Thyroid gland (tissue), 4 donors: Measurements from ENCODE around the gene CARD8. TPM values are rescaled to one million over a fixed set of nuclear protein-coding genes. Genes with fewer than 3 reads are reported as not detected.

Source experiments
- DNase-seq, 2 donors: peaks; one replicate each; pipeline ENCODE4 v3.0.0-alpha.2; 2019
- H3K27ac ChIP-seq, 3 donors: fragments of 200-600 bp; sonication (generic); 1 replicate in 2 of 3; 2 replicates in 1 of 3; pipeline ENCODE4 v1.5.1; 2016 to 2019; ENCODE audit warnings: mild to moderate bottlenecking in 1 of 3, moderate library complexity in 1 of 3
- H3K27me3 ChIP-seq: fragments of 200-600 bp; sonication (generic); one replicate; pipeline ENCODE4 v1.5.1; 2019
- H3K36me3 ChIP-seq, 2 donors: fragments of 200-600 bp; sonication (generic); one replicate each; pipeline ENCODE4 v1.5.1; 2016 to 2019
- H3K4me1 ChIP-seq, 2 donors: fragments of 200-600 bp; sonication (generic); one replicate each; pipeline ENCODE4 v1.5.1; 2017 to 2019
- H3K4me3 ChIP-seq, 3 donors: fragments of 200-600 bp; sonication (generic); replicated peaks in 1 of 3; 1 replicate in 2 of 3; 2 replicates in 1 of 3; pipeline ENCODE4 v1.5.1; 2016; ENCODE audit warnings: mild to moderate bottlenecking in 1 of 3
- H3K9me3 ChIP-seq: fragments of 200-600 bp; sonication (generic); one replicate; pipeline ENCODE4 v1.5.1; 2017
- POLR2A ChIP-seq, 2 donors: fragments of 450-650 bp; IDR thresholded peaks; one replicate each; pipeline ENCODE4 v1.6.1; 2017; ENCODE audit warnings: antibody characterized with exemption in 2 of 2, mild to moderate bottlenecking in 2 of 2, moderate library complexity in 1 of 2
- WGBS, 2 donors: methylation state at CpG; one replicate each; pipeline ENCODE4 v1.1.5; 2017; 5-methylcytosine and 5-hydroxymethylcytosine counted together
- intact Hi-C: fragments of 100-400 bp; cut with DNase I; formaldehyde crosslinking; loops from one replicate; pipeline ENCODE4 v1.15.1; 2023
- total RNA-seq, 4 donors: library from RNA; depleted of rRNA; stranded (reverse); fragments of >200 nt; gene quantifications; one replicate each; pipeline ENCODE4 v1.2.3, GENCODE V29; 2016
- TF ChIP-seq, protein P1 (sequence below), 6 experiments: fragments of 200-600 bp in 3 of 6; fragments of 450-650 bp in 3 of 6; sonication (generic) in 3 of 6; IDR thresholded peaks; one replicate each; pipeline ENCODE4 v1.5.1; 2016 to 2019; ENCODE audit warnings: antibody characterized with exemption in 6 of 6, mild to moderate bottlenecking in 2 of 6, inconsistent platforms in 1 of 6, moderate library complexity in 1 of 6

CARD8 gene
- total RNA-seq, 4 donors from 2014 or later, result 37.0 to 58.9 (median 57.7) TPM

DNA sequence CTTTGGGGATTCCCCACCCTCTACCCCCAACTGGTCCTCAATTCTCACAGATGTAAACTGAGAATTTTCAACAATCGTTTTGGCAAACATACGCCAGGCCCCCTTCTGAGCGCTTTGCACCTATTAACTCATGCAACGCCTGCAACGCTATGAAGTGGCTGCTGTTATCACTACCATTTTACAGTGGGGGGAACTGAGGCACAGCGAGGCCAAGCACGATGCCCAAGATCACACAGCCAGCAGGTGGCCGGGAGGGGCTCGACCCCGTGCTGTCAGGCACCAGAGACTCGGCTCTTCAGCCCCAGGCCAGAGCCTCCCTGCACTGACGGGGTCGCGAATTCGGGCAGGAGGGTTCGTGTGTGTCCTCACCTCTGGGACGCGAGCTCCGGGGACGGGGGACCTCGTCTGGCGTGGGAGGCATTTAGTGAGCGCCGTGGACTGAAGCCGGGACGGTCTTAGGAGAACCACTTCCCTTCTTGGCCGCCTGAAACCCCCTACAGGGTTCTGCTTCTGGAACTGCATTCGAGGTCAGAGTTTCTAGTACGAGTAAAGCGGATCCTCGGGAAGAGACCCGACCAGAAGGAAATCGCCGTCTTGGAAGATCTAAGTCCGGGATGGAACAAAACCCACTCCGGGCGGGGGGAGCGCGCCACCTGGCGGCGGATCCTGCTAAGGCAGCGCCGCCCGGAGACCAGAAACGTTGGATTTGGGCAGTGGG is 35.2 kb upstream of the CARD8 start:
- DNase-seq, result peak; percentile 90 to 94
- H3K9me3 ChIP-seq, result no peaks in the 10 kb centered on the region
- H3K27me3 ChIP-seq, result no peaks in the 10 kb centered on the region
- peaks cover 8% of the 10 kb centered on the region in 2 donors for H3K4me1 ChIP-seq
- 1 to 2% methylated on average over 29 to 37 of the region's 45 CpGs for WGBS, 2 donors
- H3K4me3 ChIP-seq, result peak overlapping the region in 1 of 3 donors; percentile 53
- peak overlapping the region in 2 of 3 donors; percentile 37 to 65 for H3K27ac ChIP-seq
- intact Hi-C loops, result no loop called here
- H3K36me3 ChIP-seq, result peaks cover 0 to 8% of the 10 kb centered on the region in 2 donors
- TF ChIP-seq, protein P1, sequence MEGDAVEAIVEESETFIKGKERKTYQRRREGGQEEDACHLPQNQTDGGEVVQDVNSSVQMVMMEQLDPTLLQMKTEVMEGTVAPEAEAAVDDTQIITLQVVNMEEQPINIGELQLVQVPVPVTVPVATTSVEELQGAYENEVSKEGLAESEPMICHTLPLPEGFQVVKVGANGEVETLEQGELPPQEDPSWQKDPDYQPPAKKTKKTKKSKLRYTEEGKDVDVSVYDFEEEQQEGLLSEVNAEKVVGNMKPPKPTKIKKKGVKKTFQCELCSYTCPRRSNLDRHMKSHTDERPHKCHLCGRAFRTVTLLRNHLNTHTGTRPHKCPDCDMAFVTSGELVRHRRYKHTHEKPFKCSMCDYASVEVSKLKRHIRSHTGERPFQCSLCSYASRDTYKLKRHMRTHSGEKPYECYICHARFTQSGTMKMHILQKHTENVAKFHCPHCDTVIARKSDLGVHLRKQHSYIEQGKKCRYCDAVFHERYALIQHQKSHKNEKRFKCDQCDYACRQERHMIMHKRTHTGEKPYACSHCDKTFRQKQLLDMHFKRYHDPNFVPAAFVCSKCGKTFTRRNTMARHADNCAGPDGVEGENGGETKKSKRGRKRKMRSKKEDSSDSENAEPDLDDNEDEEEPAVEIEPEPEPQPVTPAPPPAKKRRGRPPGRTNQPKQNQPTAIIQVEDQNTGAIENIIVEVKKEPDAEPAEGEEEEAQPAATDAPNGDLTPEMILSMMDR (IDR thresholded peaks at IDR 0.05), result peak; percentile 92 to 99 (median 96)
- TF ChIP-seq POLR2A (IDR thresholded peaks at IDR 0.05), result no peak

DNA sequence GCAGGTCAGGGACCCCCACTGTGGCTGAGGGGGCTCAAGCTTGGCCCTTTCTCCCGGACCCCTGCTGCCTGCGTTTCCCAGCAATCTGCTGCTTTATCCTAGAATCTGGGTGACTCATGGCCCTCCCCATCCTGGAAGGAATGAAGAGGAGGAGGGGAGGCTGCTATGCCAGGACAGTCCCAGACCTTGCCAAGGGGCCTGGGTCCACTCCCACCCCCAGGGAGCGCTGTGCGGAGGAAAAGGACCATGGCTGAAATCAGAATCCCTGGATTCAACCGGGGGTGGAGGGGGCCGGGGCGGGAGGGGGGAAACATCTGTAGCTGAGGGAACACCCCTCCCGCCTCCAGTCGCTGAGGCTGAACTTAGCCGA is 34.7 kb upstream of the CARD8 start:
- peak; percentile 23 to 35 for DNase-seq
- H3K27me3 ChIP-seq, result no peaks in the 10 kb centered on the region
- no peak for TF ChIP-seq POLR2A (IDR thresholded peaks at IDR 0.05)
- TF ChIP-seq, protein P1 (IDR thresholded peaks at IDR 0.05), result peak in 1 of 6 experiments; percentile 4
- no peaks in the 10 kb centered on the region for H3K9me3 ChIP-seq
- H3K4me1 ChIP-seq, result peaks cover 8% of the 10 kb centered on the region in 2 donors
- peak overlapping the region in 1 of 3 donors; percentile 53 for H3K4me3 ChIP-seq
- peak overlapping the region in 1 of 3 donors; percentile 65 for H3K27ac ChIP-seq
- intact Hi-C loops, result no loop called here
- 2 to 12% methylated on average over 8 to 9 of the region's 10 CpGs for WGBS, 2 donors
- H3K36me3 ChIP-seq, result peaks cover 0 to 8% of the 10 kb centered on the region in 2 donors

DNA sequence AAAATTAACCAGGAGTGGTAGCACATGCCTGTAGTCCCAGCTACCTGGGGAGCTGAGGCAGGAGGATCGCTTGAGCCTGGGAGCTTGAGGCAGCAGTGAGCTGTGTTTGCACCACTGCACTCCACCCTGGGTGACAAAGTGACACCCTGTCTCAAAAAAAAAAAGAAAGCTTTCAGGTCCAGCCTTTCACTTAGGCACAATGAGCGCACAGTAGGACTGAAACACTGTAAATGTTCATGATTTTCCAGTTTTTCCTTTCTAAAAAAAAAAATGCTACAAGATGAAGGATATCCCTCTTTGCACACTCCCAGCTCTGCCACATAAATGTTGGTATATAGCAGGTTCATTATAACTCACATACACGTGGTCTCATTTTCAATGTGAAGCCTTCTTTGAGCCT is 32.0 kb upstream of the CARD8 start:
- no peaks in the 10 kb centered on the region for H3K9me3 ChIP-seq
- H3K4me1 ChIP-seq, result peaks cover 8% of the 10 kb centered on the region in 2 donors
- H3K27me3 ChIP-seq, result no peaks in the 10 kb centered on the region
- H3K4me3 ChIP-seq, result no peak overlapping the region
- no peak overlapping the region for H3K27ac ChIP-seq
- WGBS, 2 donors, result 93 to 98% methylated on average over 3 of the region's 3 CpGs
- intact Hi-C loops, result no loop called here
- no peak for DNase-seq
- peaks cover 0 to 18% of the 10 kb centered on the region in 2 donors for H3K36me3 ChIP-seq
- no peak for TF ChIP-seq POLR2A (IDR thresholded peaks at IDR 0.05)
- TF ChIP-seq, protein P1 (IDR thresholded peaks at IDR 0.05), result no peak

DNA sequence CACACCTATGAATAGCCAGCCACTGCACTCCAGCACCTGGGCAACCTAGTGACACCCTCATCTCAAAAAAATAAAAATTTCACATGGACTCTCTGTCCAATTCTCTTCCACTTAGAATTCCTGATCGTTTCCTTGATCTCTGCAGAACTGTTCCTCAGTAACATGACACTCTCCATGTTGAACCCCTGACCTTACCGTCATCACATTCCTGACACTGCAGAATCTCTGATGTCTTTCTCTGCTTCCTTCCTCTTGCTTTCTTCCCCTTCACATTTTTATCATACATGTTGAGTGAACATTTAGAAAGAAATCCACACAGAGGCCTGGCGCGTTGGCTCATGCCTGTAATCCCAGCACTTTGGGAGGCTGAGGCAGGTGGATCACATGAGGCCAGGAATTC is 29.2 kb upstream of the CARD8 start:
- TF ChIP-seq, protein P1 (IDR thresholded peaks at IDR 0.05), result no peak
- H3K9me3 ChIP-seq, result no peaks in the 10 kb centered on the region
- H3K4me3 ChIP-seq, result no peak overlapping the region
- peaks cover 0 to 21% of the 10 kb centered on the region in 2 donors for H3K36me3 ChIP-seq
- H3K27ac ChIP-seq, result no peak overlapping the region
- intact Hi-C loops, result no loop called here
- H3K4me1 ChIP-seq, result no peaks in the 10 kb centered on the region
- no peak for DNase-seq
- 81 to 83% methylated on average over 4 of the region's 4 CpGs for WGBS, 2 donors
- no peaks in the 10 kb centered on the region for H3K27me3 ChIP-seq

DNA sequence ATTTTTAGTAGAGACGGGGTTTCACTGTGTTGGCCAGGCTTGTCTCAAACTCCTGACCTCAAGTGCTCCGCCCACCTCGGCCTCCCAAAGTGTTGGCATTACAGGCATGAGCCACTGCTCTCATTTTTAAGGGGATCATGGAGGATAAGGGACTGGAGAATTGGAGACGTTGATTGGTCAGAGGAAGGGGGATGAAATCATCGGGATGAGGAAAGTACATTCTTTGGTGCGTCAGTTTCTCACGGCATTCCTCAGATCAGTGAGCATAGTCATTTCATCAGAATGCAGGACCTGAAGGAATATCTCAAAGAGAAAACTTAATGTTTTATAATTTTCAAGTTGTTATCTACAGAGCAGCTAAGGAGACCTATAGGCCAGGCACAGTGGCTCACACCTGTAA is 28.2 kb upstream of the CARD8 start:
- no peak overlapping the region for H3K4me3 ChIP-seq
- no peaks in the 10 kb centered on the region for H3K27me3 ChIP-seq
- H3K36me3 ChIP-seq, result peaks cover 0 to 21% of the 10 kb centered on the region in 2 donors
- no peak for DNase-seq
- intact Hi-C loops, result no loop called here
- WGBS, 2 donors, result 92 to 95% methylated on average over 7 of the region's 7 CpGs
- no peaks in the 10 kb centered on the region for H3K4me1 ChIP-seq
- H3K27ac ChIP-seq, result no peak overlapping the region
- no peaks in the 10 kb centered on the region for H3K9me3 ChIP-seq
- TF ChIP-seq, protein P1 (IDR thresholded peaks at IDR 0.05), result no peak
- TF ChIP-seq POLR2A (IDR thresholded peaks at IDR 0.05), result no peak
